ENCODE results near the gene POU3F1. TPM values are rescaled to one million over a fixed set of nuclear protein-coding genes. Genes with fewer than 3 reads are reported as not detected.
A peak's percentile ranks its signal among the peaks of the same experiment; 100 is the strongest.

POU3F1 gene
- total RNA-seq, 1 experiment from 2014 or later: not detected

DNA sequence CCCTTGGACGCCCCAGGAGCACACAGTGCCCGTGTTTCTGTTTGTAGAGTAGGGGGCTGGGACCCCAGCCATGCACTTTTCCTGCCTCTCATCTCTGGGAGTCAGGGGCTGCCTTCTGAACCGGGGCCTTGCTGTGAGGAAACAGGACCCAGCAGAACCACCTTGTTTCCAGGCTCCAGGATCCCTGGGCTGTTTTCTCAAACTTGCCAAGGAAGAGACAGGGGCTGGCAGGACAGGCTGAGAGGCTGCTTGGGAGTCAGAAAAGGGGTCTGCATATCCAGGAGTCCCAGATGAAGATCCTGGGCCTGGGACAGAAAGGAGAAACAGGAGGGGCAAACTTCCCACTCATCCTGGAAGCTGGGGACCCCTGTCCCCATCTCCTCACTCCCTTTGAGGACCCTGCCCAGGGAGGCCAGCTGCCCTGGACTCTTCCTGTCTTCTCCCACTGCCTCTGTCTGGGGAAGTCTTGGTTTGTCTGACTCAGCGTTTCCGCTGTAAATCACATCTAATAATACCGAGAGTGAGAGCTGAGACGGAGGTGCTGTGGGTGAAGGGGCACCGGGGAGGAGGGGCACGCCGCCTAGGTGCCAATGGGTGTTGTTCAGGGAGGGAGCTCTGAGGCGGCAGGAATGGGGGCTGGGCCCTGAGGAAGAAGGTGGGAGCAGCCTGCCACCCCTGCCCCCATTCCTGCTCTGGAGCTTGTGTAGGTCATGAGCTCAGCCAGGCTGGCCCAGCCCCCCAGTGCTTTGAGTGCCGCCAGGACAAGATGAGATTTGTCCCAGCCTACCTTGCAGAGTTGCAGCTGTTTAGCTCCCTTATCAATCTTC, 16.7 kb downstream of the POU3F1 start:
- Histone ChIP-seq H3K4me3 (ENCODE audit: low read length) (peak overlapping the region; percentile 18; the same call in 1 of the 2 replicates), H3K36me3 (ENCODE audit: low read depth, low read length) (peaks cover 13% of the 10 kb centered on the region; the same call in 1 of the 2 replicates), H4K20me1 (ENCODE audit: low read length) (no peaks in the 10 kb centered on the region), H3K9me3 (ENCODE audit: low read length) (no peaks in the 10 kb centered on the region), H3F3A (ENCODE audit: low read length, unreplicated experiment) (no peaks in the 10 kb centered on the region), H3K4me2 (ENCODE audit: low read length) (peak overlapping the region; percentile 72), H2AFZ (ENCODE audit: low read length) (peak overlapping the region; percentile 51; the same call in 1 of the 2 replicates), H3K27ac (ENCODE audit: low read length) (peak overlapping the region; percentile 65), H3K79me2 (ENCODE audit: low read length) (no peaks in the 10 kb centered on the region), H3K9ac (ENCODE audit: low read length) (peak overlapping the region; percentile 18), H3K27me3 (ENCODE audit: low read length) (no peaks in the 10 kb centered on the region), H3K4me1 (ENCODE audit: insufficient read depth, low read length) (peaks cover 33% of the 10 kb centered on the region), H3K9me2 (replicated peaks; ENCODE audit: low read length) (no peaks in the 10 kb centered on the region)
- DNase-seq (peak; percentile 83), ATAC-seq (peak; percentile 79)
- CTCF ChIA-PET: interaction anchor here (0.5 to 1.2 kb wide), 6 partner anchors 9 to 806 kb away, joined by 3 to 6 read pairs (median 4); no protein-coding TSS in a partner anchor
- intact Hi-C loops (cut with micrococcal nuclease): loop anchor here (10.0 kb wide), 1 partner anchor 105 kb away; no protein-coding TSS in a partner anchor
- TF ChIP-seq EZH2phosphoT487 (IDR thresholded peaks at IDR 0.05; ENCODE audit: borderline replicate concordance, low read length) (no peak), EZH2 (IDR thresholded peaks at IDR 0.05; ENCODE audit: low read length, unreplicated experiment) (no peak)
- TF ChIP-seq, protein P1, sequence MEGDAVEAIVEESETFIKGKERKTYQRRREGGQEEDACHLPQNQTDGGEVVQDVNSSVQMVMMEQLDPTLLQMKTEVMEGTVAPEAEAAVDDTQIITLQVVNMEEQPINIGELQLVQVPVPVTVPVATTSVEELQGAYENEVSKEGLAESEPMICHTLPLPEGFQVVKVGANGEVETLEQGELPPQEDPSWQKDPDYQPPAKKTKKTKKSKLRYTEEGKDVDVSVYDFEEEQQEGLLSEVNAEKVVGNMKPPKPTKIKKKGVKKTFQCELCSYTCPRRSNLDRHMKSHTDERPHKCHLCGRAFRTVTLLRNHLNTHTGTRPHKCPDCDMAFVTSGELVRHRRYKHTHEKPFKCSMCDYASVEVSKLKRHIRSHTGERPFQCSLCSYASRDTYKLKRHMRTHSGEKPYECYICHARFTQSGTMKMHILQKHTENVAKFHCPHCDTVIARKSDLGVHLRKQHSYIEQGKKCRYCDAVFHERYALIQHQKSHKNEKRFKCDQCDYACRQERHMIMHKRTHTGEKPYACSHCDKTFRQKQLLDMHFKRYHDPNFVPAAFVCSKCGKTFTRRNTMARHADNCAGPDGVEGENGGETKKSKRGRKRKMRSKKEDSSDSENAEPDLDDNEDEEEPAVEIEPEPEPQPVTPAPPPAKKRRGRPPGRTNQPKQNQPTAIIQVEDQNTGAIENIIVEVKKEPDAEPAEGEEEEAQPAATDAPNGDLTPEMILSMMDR (conservative IDR thresholded peaks at IDR 0.05; ENCODE audit: low read depth, low read length): no peak
- BruUV-seq (replicated peaks): no TSS peak
- POLR2A ChIA-PET (ENCODE audit: unreplicated experiment): interaction anchor here (0.6 kb wide), 1 partner anchor 934 kb away, joined by 5 read pairs; no protein-coding TSS in a partner anchor

GRCh38 chr1:38029081-38029681, 17.4 kb downstream of the POU3F1 start:
- POLR2A ChIA-PET (ENCODE audit: unreplicated experiment): no interaction called here

More at GRCh38 chr1:38029081-38029681, 17.4 kb downstream of the POU3F1 start:
- H3K9me2 ChIP-seq (replicated peaks; ENCODE audit: low read length): no peaks in the 10 kb centered on the region
- no peaks in the 10 kb centered on the region for H3K27me3 ChIP-seq (ENCODE audit: low read length)
- H4K20me1 ChIP-seq (ENCODE audit: low read length): no peaks in the 10 kb centered on the region
- H3K36me3 ChIP-seq (ENCODE audit: low read depth, low read length): peaks cover 16% of the 10 kb centered on the region
- DNase-seq (no peak), ATAC-seq (peak; percentile 6)
- TF ChIP-seq EZH2phosphoT487 (IDR thresholded peaks at IDR 0.05; ENCODE audit: borderline replicate concordance, low read length): no peak
- TF ChIP-seq, protein P1 (conservative IDR thresholded peaks at IDR 0.05; ENCODE audit: low read depth, low read length): no peak
- no peak for TF ChIP-seq EZH2 (IDR thresholded peaks at IDR 0.05; ENCODE audit: low read length, unreplicated experiment)
- H3F3A ChIP-seq (ENCODE audit: low read length, unreplicated experiment): no peaks in the 10 kb centered on the region
- peak overlapping the region; percentile 65 for H3K27ac ChIP-seq (ENCODE audit: low read length)
- peaks cover 33% of the 10 kb centered on the region for H3K4me1 ChIP-seq (ENCODE audit: insufficient read depth, low read length)
- intact Hi-C loops (cut with micrococcal nuclease): no loop called here
- no peaks in the 10 kb centered on the region for H3K79me2 ChIP-seq (ENCODE audit: low read length)
- H3K4me3 ChIP-seq (ENCODE audit: low read length): no peak overlapping the region
- peak overlapping the region; percentile 18; the same call in 1 of the 2 replicates for H3K9ac ChIP-seq (ENCODE audit: low read length)
- 0 out of 2 replicates have a peak overlapping the region, but pooled peaks have one; percentile 51 for H2AFZ ChIP-seq (ENCODE audit: low read length)
- no TSS peak for BruUV-seq (replicated peaks)
- CTCF ChIA-PET: interaction anchor here (0.6 to 1.2 kb wide), 2 partner anchors 43 to 427 kb away, joined by 4 to 6 read pairs; no protein-coding TSS in a partner anchor
- peak overlapping the region; percentile 72 for H3K4me2 ChIP-seq (ENCODE audit: low read length)
- H3K9me3 ChIP-seq (ENCODE audit: low read length): no peaks in the 10 kb centered on the region
